HTR-8/SVneo (cell line): ENCODE data around the gene DLGAP1.
"Not testable (repeated sequence)": the region's sequence is repeated elsewhere in the genome, so short reads cannot be mapped to it uniquely, and the experiment has no call there.

Experiments used
- DNase-seq: peaks from one replicate; pipeline ENCODE4 v3.0.0; 2011; ENCODE audit warnings: low spot score, mixed read lengths; ENCODE audit not compliant: insufficient read length
- FAIRE-seq: peaks from 2 replicates; lab custom pipeline; 2011; peaks lifted over from hg19 to GRCh38; lab: Jason Lieb, UNC

DLGAP1 gene

GRCh38 chr18:3625742-3626091, 829.4 kb downstream of the DLGAP1 start:
- no peak for DNase-seq
- FAIRE-seq, result no peak

- no peak for FAIRE-seq
- DNase-seq, result no peak
Measured at GRCh38 chr18:3624935-3625741, 830.0 kb downstream of the DLGAP1 start.

GRCh38 chr18:3624546-3624934, 830.6 kb downstream of the DLGAP1 start:
- DNase-seq, result no peak
- no peak for FAIRE-seq

GRCh38 chr18:3623769-3624545, 831.1 kb downstream of the DLGAP1 start:
- DNase-seq, result peak; percentile 76
- FAIRE-seq, result peak; percentile 86

GRCh38 chr18:3620146-3621119, 834.7 kb downstream of the DLGAP1 start:
- DNase-seq (no peak), FAIRE-seq (no peak)

GRCh38 chr18:3619746-3620145, 835.4 kb downstream of the DLGAP1 start:
- FAIRE-seq (no peak), DNase-seq (no peak)

- FAIRE-seq (no peak), DNase-seq (no peak)
Measured at GRCh38 chr18:3619222-3619621, 835.9 kb downstream of the DLGAP1 start.

GRCh38 chr18:3616744-3617143, 838.4 kb downstream of the DLGAP1 start:
- FAIRE-seq (no peak), DNase-seq (no peak)

- DNase-seq (no peak), FAIRE-seq (no peak)
Measured at GRCh38 chr18:3616142-3616541, 839.0 kb downstream of the DLGAP1 start.

GRCh38 chr18:3615374-3615985, 839.6 kb downstream of the DLGAP1 start:
- no peak for DNase-seq
- FAIRE-seq, result no peak

- DNase-seq (no peak), FAIRE-seq (no peak)
Measured at GRCh38 chr18:3612315-3612714, 842.8 kb downstream of the DLGAP1 start.

- FAIRE-seq, result no peak
- no peak for DNase-seq
Measured at GRCh38 chr18:3611313-3612090, 843.6 kb downstream of the DLGAP1 start.

GRCh38 chr18:3610813-3611212, 844.3 kb downstream of the DLGAP1 start:
- FAIRE-seq, result no peak
- DNase-seq, result no peak

- FAIRE-seq (no peak), DNase-seq (no peak)
Measured at GRCh38 chr18:3610188-3610708, 844.9 kb downstream of the DLGAP1 start.

GRCh38 chr18:3608488-3608887, 846.6 kb downstream of the DLGAP1 start:
- no peak for FAIRE-seq

GRCh38 chr18:3608099-3608453, 847.0 kb downstream of the DLGAP1 start:
- DNase-seq, FAIRE-seq: not testable (repeated sequence)

More at GRCh38 chr18:3608488-3608887, 846.6 kb downstream of the DLGAP1 start:
- no peak for DNase-seq

- FAIRE-seq, result no peak
- DNase-seq, result no peak
Measured at GRCh38 chr18:3607309-3608098, 847.6 kb downstream of the DLGAP1 start.

- not testable (repeated sequence) for FAIRE-seq, DNase-seq
Measured at GRCh38 chr18:3606863-3607262, 848.2 kb downstream of the DLGAP1 start.
